Measurements from ENCODE around the gene CTNNA3.

CTNNA3 gene

GRCh38 chr10:66842371-66842770 is 853.6 kb downstream of the CTNNA3 start:
- no peak for DNase-seq

- no peak for DNase-seq
These were observed 857.3 kb downstream of the CTNNA3 start for GRCh38 chr10:66838656-66839055.

DNA sequence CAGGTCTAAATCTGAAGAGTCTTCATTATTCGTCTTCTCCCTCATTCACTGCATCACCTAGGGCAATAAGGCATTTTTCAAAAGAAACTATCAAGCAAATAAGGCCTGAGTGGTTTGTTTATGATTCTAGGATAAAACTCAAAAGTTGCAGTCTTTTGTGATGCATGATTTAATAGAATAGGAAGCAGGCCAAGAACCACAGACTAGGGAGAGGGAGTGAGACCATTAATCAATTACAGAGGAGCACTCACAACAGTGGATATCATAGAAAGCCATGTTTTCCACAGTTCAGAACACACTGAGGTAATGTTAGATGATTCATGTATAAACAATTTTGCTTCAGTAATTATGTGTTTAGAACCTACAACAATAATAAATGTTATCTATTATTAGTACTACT is 858.0 kb downstream of the CTNNA3 start:
- no peak for DNase-seq

DNA sequence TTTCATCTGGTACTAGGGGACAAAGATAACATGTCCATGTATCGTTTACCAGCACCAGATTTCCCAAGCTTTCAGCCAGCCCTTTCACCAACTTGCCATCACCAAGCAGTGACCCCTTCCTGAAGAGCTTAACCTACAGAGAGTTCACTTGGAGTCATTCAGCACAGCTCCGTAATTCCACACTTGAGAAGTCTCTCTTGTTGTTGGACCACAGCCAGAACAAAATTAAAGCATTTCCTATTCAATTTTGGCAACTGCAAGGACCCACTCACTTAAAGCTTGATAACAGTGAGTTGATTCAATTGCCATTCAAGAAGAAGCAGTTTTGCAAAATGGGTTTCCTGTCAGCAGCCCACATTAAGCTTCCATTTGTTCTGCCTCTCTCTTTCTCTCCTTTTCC is 858.7 kb downstream of the CTNNA3 start:
- no peak for DNase-seq

GRCh38 chr10:66836771-66837170 is 859.2 kb downstream of the CTNNA3 start:
- DNase-seq = no peak

DNA sequence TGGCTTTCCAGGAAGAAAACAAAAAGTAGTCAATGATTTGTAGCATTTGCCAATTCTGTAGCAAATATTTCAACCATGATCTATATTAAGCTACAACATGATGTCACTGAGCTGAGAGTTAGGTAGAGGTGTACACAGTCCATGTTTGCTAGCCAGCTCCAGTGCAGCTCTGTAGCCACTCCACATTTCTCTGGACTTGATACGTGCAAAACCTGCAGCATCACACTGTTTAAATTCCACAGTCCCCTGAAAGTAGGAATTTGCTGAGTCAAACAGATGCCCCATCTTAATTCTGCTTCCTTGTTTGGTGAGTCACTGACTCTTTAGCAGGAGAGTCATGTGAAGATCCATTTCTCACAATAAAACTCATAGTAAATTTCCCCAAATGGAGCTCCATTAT is 859.9 kb downstream of the CTNNA3 start:
- DNase-seq = no peak

DNA sequence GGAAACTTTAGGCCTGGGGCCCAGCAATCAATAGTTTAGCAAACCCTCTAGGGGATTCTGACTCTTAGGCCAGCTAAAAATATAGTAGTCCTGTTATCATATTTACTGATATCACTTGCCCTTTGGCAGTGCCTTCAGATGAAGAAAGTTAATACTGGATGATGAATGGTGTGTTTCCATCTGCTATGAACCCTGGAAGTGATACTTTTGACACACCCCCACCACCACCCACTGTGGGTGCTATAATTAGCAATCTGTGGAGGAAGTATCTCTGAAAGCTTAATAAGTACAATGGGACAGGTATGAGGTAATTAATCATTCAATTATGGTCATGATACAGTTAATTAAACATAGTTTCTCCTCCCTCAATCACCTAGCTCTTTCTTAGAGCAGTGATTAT is 860.6 kb downstream of the CTNNA3 start:
- DNase-seq = no peak

GRCh38 chr10:66834802-66835201 is 861.2 kb downstream of the CTNNA3 start:
- DNase-seq = no peak

DNA sequence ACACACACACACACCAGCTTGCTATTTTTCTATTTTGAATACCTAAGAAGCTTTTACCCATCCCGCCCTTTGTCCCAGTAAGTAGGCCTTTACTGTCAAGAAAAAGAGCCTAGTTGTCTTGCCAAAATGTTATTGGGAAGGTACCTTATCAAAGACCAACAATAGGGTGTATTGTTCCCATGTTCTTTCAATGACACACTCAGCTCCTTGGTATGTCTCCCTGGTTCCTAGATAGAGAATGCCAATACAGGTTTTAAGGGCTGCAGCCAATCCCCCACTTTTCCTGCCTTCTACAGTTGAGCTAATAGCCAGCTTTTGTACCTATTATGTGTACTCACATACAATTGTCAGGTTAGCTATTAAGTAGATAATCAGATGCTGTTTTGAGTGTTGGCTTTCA is 862.1 kb downstream of the CTNNA3 start:
- DNase-seq = no peak

- DNase-seq = no peak
These were observed 863.1 kb downstream of the CTNNA3 start for GRCh38 chr10:66832781-66833422.

GRCh38 chr10:66828957-66829356 is 867.0 kb downstream of the CTNNA3 start:
- DNase-seq = no peak

GRCh38 chr10:66827353-66827752 is 868.6 kb downstream of the CTNNA3 start:
- DNase-seq = no peak

DNA sequence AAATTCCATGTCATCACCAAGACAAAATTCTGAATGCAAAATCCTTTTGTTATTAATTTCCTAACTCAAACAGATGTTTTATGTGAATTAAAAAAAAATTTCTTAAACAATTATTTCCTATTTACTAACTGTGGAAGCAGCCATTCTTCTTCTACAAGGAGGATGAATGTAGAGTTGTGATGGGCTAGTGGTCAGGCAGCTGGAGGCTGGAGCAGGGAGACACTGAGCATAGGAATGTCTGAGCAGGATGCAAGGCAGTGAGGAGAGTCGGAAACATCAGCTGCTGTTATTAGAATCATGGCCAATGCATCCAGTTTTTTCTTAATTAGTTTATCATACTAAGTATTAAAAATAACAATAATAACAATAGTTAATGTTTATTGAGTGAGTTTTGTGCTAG is 872.7 kb downstream of the CTNNA3 start:
- DNase-seq = no peak

DNA sequence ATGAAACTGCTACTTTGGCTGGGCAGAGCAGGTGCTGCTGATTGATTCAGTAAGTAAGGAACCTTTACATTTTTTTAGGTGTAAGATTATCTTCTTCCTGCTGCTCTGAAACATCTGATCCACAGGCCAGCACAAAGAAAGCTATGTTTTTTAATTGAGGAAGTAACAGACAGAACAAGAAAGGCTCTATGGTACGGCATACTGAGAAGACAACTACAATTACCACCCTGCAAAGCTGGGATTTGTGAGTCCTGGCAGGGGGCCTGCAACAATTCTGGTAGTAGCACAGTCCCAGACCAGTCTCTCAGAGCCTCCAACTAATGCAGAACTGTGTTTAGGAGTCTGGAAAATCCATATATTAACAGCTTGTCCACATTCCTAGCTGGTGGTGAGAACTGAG is 873.2 kb downstream of the CTNNA3 start:
- DNase-seq = no peak

DNA sequence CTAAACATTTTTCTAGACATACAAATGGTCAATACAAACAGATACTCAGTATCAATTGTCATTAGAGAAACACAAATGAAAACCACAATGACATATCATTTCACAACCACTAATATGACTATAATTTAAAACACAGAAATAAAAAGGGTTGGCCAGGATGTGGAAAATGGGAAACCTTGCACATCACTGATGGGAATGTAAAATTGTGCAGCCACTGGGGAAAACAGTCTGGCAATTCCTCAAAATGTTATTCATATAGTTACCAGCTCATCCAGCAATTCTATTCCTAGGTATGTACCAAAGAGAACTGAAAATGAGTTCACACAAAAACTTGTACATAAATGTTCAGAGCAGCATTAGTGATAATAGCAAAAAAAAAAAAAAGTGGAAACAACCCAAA is 876.3 kb downstream of the CTNNA3 start:
- DNase-seq = no peak

DNA sequence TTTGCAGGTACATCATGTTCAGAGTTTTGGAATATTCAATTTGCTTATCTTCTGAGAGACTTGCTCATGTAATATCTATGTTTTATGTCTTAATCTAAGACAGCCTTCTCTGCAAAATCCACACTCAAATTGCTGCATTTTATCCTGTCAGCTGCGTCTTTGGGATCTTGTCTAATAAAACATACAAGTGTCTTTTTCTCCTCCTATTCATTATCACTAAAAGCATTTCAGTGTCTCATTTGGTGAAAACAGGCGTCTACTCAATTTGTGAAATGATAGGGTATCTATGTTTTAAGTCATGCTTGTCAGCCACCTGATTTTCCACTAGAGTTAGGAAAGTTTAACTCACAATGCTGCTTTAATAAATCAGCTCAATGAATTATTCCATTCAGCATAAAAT is 882.9 kb downstream of the CTNNA3 start:
- no peak for DNase-seq

DNA sequence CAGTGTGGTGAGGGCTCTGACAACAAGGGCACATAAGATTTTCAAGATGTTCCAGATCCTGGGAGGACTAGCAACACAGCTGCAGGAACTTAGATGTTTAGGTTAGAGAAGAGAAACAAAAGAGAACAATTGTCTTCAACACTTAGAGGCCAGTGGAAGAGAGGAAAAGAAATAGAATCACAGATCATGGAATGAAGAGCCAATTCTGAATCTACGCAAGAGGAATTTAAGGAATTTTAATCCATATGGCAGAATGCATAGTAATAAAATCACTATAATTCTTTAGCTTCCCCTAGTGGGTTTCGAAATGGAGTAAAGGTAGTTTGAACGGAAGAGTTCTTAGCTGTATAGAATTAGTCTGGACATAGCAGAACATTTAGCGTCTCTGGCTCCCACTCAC is 884.8 kb downstream of the CTNNA3 start:
- DNase-seq = no peak

DNA sequence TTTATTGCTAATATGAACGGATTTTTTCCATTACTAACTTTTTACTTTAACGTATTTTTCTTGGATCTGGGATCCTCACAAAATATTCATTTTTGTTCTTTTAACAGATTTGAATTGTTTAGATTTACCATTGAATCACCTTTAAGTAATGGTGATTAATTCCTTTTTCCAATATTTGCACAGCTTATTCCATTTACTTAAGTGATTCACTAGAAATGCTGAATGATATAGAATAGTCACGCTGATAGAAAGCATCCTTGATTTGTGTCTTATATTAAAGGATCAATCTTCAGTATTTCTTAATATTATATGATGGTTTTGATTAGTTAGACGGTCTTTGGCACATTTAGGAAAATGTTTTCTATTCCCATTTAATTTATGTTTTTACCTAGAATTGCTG is 886.6 kb downstream of the CTNNA3 start:
- no peak for DNase-seq

DNA sequence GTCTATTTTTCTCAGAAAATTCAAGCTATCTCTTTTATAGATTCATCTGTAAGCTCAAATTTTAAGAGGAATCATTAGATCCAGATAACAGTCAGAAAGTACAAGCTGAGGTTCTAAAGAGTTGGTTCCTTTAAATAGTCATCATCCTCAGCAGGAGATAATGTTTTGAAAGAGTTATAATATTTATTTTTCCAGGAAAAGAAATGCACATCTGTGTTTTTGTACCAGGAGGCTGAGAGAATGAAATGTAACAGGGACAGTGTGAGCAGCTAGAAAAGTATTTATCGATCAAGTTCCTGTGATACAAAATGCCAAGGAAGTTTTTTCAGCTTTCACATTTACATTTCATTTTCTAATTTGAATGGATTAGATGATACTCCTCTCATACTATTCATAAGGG is 890.4 kb downstream of the CTNNA3 start:
- DNase-seq = no peak

GRCh38 chr10:66804962-66805361 is 891.0 kb downstream of the CTNNA3 start:
- DNase-seq = no peak

DNA sequence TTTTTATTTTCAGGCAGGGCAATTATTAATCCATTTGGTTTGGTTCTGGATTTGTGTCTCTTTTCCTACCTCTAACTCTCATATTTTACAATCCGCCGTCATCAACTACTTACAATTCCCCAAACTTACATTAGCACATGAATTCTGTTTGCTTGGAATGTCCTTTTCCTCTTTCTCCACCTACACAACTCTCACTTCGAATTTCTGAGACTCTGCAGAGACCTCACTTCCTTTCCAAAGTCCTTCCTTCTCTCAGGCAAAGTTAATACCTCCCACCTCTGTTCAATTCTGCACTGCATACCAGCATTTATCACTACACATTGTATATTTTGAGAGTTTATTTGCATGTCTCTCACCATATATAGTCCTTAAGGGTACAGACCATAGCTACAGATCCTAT is 892.8 kb downstream of the CTNNA3 start:
- DNase-seq = no peak

GRCh38 chr10:66799474-66799873 is 896.5 kb downstream of the CTNNA3 start:
- DNase-seq = no peak

DNA sequence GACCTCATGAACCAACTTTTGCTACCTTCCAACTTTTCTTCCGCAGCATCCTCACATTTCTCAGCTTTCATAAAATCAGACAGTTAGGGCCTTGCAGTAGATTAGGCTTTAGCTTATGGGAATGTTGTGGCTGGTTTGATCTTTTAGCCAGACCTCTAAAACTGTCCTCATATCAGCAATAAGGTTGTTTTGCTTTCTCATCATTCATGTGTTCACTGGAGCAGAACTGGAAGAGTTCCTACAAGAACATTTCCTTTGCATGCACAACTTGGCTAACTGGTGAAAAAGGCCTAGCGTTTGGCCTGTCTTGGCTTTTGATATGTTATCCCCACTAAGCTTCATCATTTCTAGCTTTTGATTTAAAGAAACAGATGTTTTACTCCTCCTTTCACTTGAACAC is 900.1 kb downstream of the CTNNA3 start:
- DNase-seq = no peak

DNA sequence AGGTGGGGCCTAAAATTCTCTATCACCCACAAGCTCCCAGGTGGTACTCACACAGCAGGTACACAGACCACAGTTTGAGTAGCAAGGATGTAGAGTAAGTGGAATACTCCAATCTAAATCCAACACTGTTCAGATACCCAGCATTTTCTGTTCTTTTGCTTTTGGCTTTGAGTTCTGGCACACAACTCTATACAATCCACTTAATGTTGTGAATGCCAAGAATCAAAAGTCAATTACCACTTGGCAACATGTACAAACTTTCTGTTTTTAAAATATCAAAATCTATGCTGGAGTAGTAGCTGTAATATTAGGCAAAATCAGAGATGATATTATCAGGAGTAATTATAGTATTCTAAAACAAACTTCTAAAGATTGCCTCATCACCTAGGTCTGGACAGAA is 903.6 kb downstream of the CTNNA3 start:
- DNase-seq = no peak

- DNase-seq = no peak
These were observed 907.6 kb downstream of the CTNNA3 start for GRCh38 chr10:66788178-66788987.
